Measurements from ENCODE around the gene CFAP92. TPM values are rescaled to one million over a fixed set of nuclear protein-coding genes. Genes with fewer than 3 reads are reported as not detected.

The CFAP92 gene
- total RNA-seq, 4 donors from 2014 or later: 1.1 to 2.2 TPM; not detected in 2

GRCh38 chr3:128864351-128864811, 129.5 kb downstream of the CFAP92 start:
- ATAC-seq (ENCODE audit: low FRiP score) (no peak), DNase-seq (ENCODE audit: low spot score) (no peak)
- TF ChIP-seq CTCF (IDR thresholded peaks at IDR 0.05): no peak

GRCh38 chr3:128863560-128863959, 130.3 kb downstream of the CFAP92 start:
- DNase-seq (ENCODE audit: low spot score): no peak
- ATAC-seq (ENCODE audit: low FRiP score): no peak
- TF ChIP-seq CTCF (IDR thresholded peaks at IDR 0.05): no peak

- no peak for TF ChIP-seq CTCF (IDR thresholded peaks at IDR 0.05)
- DNase-seq (ENCODE audit: low spot score) (no peak), ATAC-seq (ENCODE audit: low FRiP score) (no peak)
Observed at GRCh38 chr3:128861491-128861890, 132.4 kb downstream of the CFAP92 start.

Small RNA genes lying within 50 kb of the gene (small RNA-seq; reads per million reads assigned to genes)
- gene AC112484.4: not detected

Other genes with a start within 250 kb of the CFAP92 start
- gene ACAD9, start 114.5 kb downstream of the CFAP92 start, total RNA-seq: 10 to 100 TPM; 36.2 to 48.9 (median 46.8) TPM
- 1 to 10 TPM in 3 of 4 donors, under 1 TPM in 1; 0.72 to 6.3 (median 1.2) TPM for gene EFCC1, start 7.2 kb upstream of the CFAP92 start, total RNA-seq
- gene GP9, start 66.7 kb upstream of the CFAP92 start, total RNA-seq: not detected
- gene RAB43, start 127.7 kb upstream of the CFAP92 start, total RNA-seq: 10 to 100 TPM; 12.8 to 18.5 (median 16.3) TPM
- 10 to 100 TPM; 14.4 to 23.2 (median 17.0) TPM for gene ISY1, start 167.0 kb upstream of the CFAP92 start, total RNA-seq
- 100 to 1,000 TPM; 369 to 489 (median 433) TPM for gene CNBP, start 189.8 kb upstream of the CFAP92 start, total RNA-seq